OCI-LY7 (cell line): Measurements from ENCODE around the gene RAD21L1. TPM values are rescaled to one million over a fixed set of nuclear protein-coding genes. Genes with fewer than 3 reads are reported as not detected.

Source experiments
- BruUV-seq: library from RNA; stranded (reverse); fragments of 400-500 nt; replicated peaks from 2 replicates; lab custom pipeline; 2021; lab: Mats Ljungman, UMichigan
- CTCF ChIA-PET: fragments of 300-600 bp; sonication (Branson Sonifier 250); formaldehyde crosslinking; loops from one replicate; lab custom pipeline; 2022; ENCODE audit warnings: antibody characterized with exemption; ENCODE audit not compliant: unreplicated experiment; lab: Charles Lee
- POLR2A ChIA-PET: fragments of 300-600 bp; sonication (Branson Sonifier 250); formaldehyde crosslinking; loops from one replicate; lab custom pipeline; 2022; ENCODE audit warnings: antibody characterized with exemption; lab: Charles Lee
- DNase-seq: peaks from one replicate; pipeline ENCODE4 v3.0.0-alpha.2; 2015; ENCODE audit warnings: low spot score
- H2AFZ ChIP-seq: fragments of 200-600 bp; sonication (generic), shearing (Covaris generic); 2 replicates; pipeline ENCODE4 v1.6.1; 2014; ENCODE audit warnings: mild to moderate bottlenecking, antibody characterized with exemption, low read length, moderate library complexity
- H3K27ac ChIP-seq: fragments of 200-600 bp; sonication (generic); 2 replicates; pipeline ENCODE4 v1.5.1; 2014; ENCODE audit warnings: mixed run types, low read depth, mild to moderate bottlenecking, moderate library complexity, low read length, inconsistent platforms; ENCODE audit not compliant: poor library complexity, severe bottlenecking
- H3K36me3 ChIP-seq: fragments of 200-600 bp; sonication (generic); 2 replicates; pipeline ENCODE4 v1.6.1; 2014; ENCODE audit warnings: mild to moderate bottlenecking, antibody characterized with exemption, low read length, moderate library complexity, mixed read lengths; ENCODE audit not compliant: insufficient read depth
- H3K4me1 ChIP-seq: fragments of 200-600 bp; sonication (generic); 2 replicates; pipeline ENCODE4 v1.5.1; 2014; ENCODE audit warnings: mild to moderate bottlenecking, low read length; ENCODE audit not compliant: insufficient read depth, poor library complexity, severe bottlenecking
- H3K4me2 ChIP-seq: fragments of 200-600 bp; sonication (generic); 2 replicates; pipeline ENCODE4 v1.6.1; 2014; ENCODE audit warnings: mild to moderate bottlenecking, low read length
- H3K4me3 ChIP-seq: fragments of 200-600 bp; sonication (generic); 2 replicates; pipeline ENCODE4 v1.5.1; 2014; ENCODE audit warnings: mild to moderate bottlenecking, low read depth, low read length; ENCODE audit not compliant: poor library complexity, severe bottlenecking
- H3K79me2 ChIP-seq: fragments of 200-600 bp; sonication (generic); 2 replicates; pipeline ENCODE4 v1.6.1; 2016; ENCODE audit warnings: low read depth, mild to moderate bottlenecking, low read length, moderate library complexity, mixed read lengths; ENCODE audit not compliant: insufficient read depth
- H3K9me2 ChIP-seq: fragments of 200-600 bp; sonication (generic); 2 replicates; pipeline ENCODE4 v1.6.1; 2016; ENCODE audit warnings: mild to moderate bottlenecking, low read length, mixed read lengths; ENCODE audit not compliant: insufficient read depth
- H3K9me3 ChIP-seq: fragments of 200-600 bp; sonication (generic); 2 replicates; pipeline ENCODE4 v1.6.1; 2014; ENCODE audit warnings: mild to moderate bottlenecking, mixed run types, low read length, mixed read lengths
- H4K20me1 ChIP-seq: fragments of 200-600 bp; sonication (generic); 2 replicates; pipeline ENCODE4 v1.6.1; 2014; ENCODE audit warnings: mild to moderate bottlenecking, antibody characterized with exemption, low read length, moderate library complexity, mixed read lengths; ENCODE audit not compliant: insufficient read depth
- EZH2phosphoT487 ChIP-seq: fragments of 200-600 bp; sonication (generic); IDR thresholded peaks from 2 replicates; pipeline ENCODE4 v1.6.1; 2018; ENCODE audit warnings: low read depth, borderline replicate concordance, mild to moderate bottlenecking, mixed run types, antibody characterized with exemption, low read length, moderate library complexity, mixed read lengths
- intact Hi-C: fragments of 100-400 bp; cut with micrococcal nuclease; formaldehyde crosslinking; loops from one replicate; pipeline ENCODE4 v1.10.0; 2022; ENCODE audit not compliant: unreplicated experiment
- total RNA-seq, 2 experiments: library from RNA; depleted of rRNA in 1 of 2; stranded (reverse); fragments of >200 nt in 1 of 2; shearing (Covaris generic) in 1 of 2; gene quantifications; 2 replicates each; pipeline ENCODE4 v1.2.3, GENCODE V29; 2014 to 2022
- TF ChIP-seq, protein P1 (sequence below): fragments of 200-600 bp; sonication (generic); conservative IDR thresholded peaks from 2 replicates; pipeline ENCODE4 v1.5.1; 2014; ENCODE audit warnings: mild to moderate bottlenecking, antibody characterized with exemption, low read length, moderate library complexity, mixed read lengths

Gene RAD21L1
- total RNA-seq, 2 experiments from 2014 or later, result not detected

DNA sequence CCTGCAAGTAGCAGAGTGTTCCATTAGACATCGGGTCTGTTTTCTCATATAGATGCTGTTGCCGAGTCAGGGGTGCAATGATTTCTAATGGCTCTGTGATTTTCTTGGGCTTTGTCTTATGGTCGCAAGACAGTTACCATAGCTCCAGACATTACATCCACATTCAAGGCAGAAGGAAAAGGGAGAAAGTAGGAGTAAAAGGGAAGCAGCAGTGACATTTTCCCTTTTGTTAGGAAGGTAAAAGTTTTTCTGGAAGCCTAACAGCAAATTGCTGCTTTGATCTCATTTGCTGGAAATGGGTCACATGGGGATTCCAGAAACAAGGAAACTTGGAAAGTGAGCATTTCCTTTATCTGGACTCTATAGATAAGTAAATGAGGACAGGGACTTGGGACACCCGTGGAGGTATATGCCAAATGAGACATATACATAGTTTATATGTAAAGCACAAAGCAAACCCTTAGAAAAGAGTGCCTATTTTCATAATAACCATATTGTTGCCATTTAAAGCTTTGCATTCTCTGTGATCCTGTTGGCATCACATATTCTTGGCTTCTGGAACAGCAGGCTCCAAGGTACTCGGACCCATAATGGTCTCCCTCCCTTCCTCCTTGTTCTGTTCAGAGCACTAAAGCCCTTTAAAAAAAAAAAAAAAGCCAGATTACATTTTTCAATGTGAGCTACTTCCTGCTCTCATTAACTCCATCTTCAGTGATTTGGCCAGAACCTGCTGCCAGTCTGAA is 22.9 kb upstream of the RAD21L1 start, which contains the start of gene C20orf202:
Gene C20orf202 (plus strand): TSS at position 693 of the 743 bp plus-strand sequence. CDS start 132 bp downstream, outside the sequence.
- no TSS peak for BruUV-seq
- Histone ChIP-seq H4K20me1 (no peaks in the 10 kb centered on the region), H3K27ac (no peak within 1 kb of the TSS), H3K9me3 (no peaks in the 10 kb centered on the region), H3K4me2 (no peak within 1 kb of the TSS), H3K4me3 (no peak within 1 kb of the TSS), H2AFZ (no peak within 1 kb of the TSS), H3K9me2 (no peaks in the 10 kb centered on the region), H3K36me3 (no peaks in the 10 kb centered on the region), H3K4me1 (no peaks in the 10 kb centered on the region), H3K79me2 (no peaks in the 10 kb centered on the region)
- no peak for TF ChIP-seq EZH2phosphoT487
- TF ChIP-seq, protein P1, sequence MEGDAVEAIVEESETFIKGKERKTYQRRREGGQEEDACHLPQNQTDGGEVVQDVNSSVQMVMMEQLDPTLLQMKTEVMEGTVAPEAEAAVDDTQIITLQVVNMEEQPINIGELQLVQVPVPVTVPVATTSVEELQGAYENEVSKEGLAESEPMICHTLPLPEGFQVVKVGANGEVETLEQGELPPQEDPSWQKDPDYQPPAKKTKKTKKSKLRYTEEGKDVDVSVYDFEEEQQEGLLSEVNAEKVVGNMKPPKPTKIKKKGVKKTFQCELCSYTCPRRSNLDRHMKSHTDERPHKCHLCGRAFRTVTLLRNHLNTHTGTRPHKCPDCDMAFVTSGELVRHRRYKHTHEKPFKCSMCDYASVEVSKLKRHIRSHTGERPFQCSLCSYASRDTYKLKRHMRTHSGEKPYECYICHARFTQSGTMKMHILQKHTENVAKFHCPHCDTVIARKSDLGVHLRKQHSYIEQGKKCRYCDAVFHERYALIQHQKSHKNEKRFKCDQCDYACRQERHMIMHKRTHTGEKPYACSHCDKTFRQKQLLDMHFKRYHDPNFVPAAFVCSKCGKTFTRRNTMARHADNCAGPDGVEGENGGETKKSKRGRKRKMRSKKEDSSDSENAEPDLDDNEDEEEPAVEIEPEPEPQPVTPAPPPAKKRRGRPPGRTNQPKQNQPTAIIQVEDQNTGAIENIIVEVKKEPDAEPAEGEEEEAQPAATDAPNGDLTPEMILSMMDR, result no peak
- POLR2A ChIA-PET, result no interaction called here
- intact Hi-C loops, result no loop called here
- no peak for DNase-seq
- CTCF ChIA-PET, result no interaction called here

DNA sequence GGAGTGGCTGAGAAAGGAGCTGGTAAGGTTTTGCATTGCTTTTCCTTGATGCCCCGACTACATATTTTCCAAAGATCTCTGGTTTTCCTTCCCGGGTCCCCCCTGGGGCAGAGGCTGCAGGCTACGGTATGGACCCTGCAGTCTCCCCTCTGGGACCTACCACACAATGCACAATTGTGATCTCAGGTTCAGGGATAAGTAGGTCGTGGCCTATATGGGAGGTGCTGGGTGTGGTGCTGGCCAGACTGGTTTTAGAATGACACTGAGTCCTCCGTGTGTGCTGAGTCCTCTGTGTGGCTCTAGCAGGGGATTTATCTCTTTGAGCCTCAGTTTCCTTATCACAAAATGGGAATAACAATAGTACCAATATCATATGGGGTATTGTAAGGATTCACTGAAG is 22.2 kb upstream of the RAD21L1 start:
- H3K4me3 ChIP-seq, result no peak overlapping the region
- no peaks in the 10 kb centered on the region for H3K9me3 ChIP-seq
- no peak overlapping the region for H3K4me2 ChIP-seq
- no peaks in the 10 kb centered on the region for H3K36me3 ChIP-seq
- no peaks in the 10 kb centered on the region for H3K9me2 ChIP-seq
- H3K79me2 ChIP-seq, result no peaks in the 10 kb centered on the region
- H4K20me1 ChIP-seq, result no peaks in the 10 kb centered on the region
- TF ChIP-seq EZH2phosphoT487, result no peak
- TF ChIP-seq, protein P1, result no peak
- H2AFZ ChIP-seq, result no peak overlapping the region
- ChIA-PET CTCF (no interaction called here), POLR2A (no interaction called here)
- H3K27ac ChIP-seq, result no peak overlapping the region
- intact Hi-C loops, result no loop called here
- H3K4me1 ChIP-seq, result no peaks in the 10 kb centered on the region
- no peak for DNase-seq
- BruUV-seq, result no TSS peak

DNA sequence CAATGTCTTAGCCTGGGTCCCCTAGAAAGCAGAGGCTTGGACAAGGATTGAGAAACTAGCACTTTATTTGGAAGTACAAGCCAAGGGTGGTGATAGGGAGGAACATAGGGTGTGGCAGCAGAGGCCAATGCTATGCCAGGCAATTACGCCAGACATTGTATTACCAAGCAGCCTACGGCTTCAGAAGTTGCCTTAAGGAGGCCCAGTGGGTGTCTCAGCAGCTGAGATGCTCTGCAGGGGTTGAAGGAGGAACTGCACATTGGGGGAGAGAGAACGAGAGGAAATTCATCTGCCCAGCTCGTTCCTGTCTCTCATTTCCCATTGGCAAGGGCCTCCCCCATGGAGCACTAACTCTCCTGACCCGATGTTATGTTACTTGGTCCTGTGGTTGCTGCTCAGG is 21.7 kb upstream of the RAD21L1 start:
- H3K4me3 ChIP-seq, result no peak overlapping the region
- DNase-seq, result no peak
- H3K36me3 ChIP-seq, result no peaks in the 10 kb centered on the region
- no peaks in the 10 kb centered on the region for H4K20me1 ChIP-seq
- no peak for TF ChIP-seq EZH2phosphoT487
- TF ChIP-seq, protein P1, result no peak
- no peaks in the 10 kb centered on the region for H3K9me3 ChIP-seq
- intact Hi-C loops, result no loop called here
- H3K4me1 ChIP-seq, result no peaks in the 10 kb centered on the region
- no peaks in the 10 kb centered on the region for H3K9me2 ChIP-seq
- BruUV-seq, result no TSS peak
- ChIA-PET CTCF (no interaction called here), POLR2A (no interaction called here)
- no peak overlapping the region for H3K4me2 ChIP-seq
- no peaks in the 10 kb centered on the region for H3K79me2 ChIP-seq
- H2AFZ ChIP-seq, result no peak overlapping the region
- no peak overlapping the region for H3K27ac ChIP-seq
